Measurements from ENCODE around the gene KANK2.

Gene KANK2

GRCh38 chr19:11225815-11226214 is 28.5 kb upstream of the KANK2 start:
- no peak for DNase-seq (ENCODE audit: low read depth)

- no peak for DNase-seq (ENCODE audit: low read depth)
Measured at GRCh38 chr19:11225172-11225571, 27.8 kb upstream of the KANK2 start.

- DNase-seq (ENCODE audit: low read depth), result no peak
Measured at GRCh38 chr19:11224429-11224828, 27.1 kb upstream of the KANK2 start.

GRCh38 chr19:11223200-11223599 is 25.9 kb upstream of the KANK2 start:
- no peak for DNase-seq (ENCODE audit: low read depth)

- DNase-seq (ENCODE audit: low read depth), result no peak
Measured at GRCh38 chr19:11221082-11221598, 23.8 kb upstream of the KANK2 start.

GRCh38 chr19:11214387-11214786 is 17.0 kb upstream of the KANK2 start:
- no peak for DNase-seq (ENCODE audit: low read depth)

- no peak for DNase-seq (ENCODE audit: low read depth)
Measured at GRCh38 chr19:11210656-11210928, 13.2 kb upstream of the KANK2 start.

- no peak for DNase-seq (ENCODE audit: low read depth)
Measured at GRCh38 chr19:11209839-11210655, 12.7 kb upstream of the KANK2 start.

- no peak for DNase-seq (ENCODE audit: low read depth)
Measured at GRCh38 chr19:11208561-11209471, 11.5 kb upstream of the KANK2 start.

GRCh38 chr19:11205939-11206570 is 8.7 kb upstream of the KANK2 start:
- no peak for DNase-seq (ENCODE audit: low read depth)

- DNase-seq (ENCODE audit: low read depth), result no peak
Measured at GRCh38 chr19:11204943-11205349, 7.6 kb upstream of the KANK2 start.

- no peak for DNase-seq (ENCODE audit: low read depth)
Measured at GRCh38 chr19:11204076-11204602, 6.8 kb upstream of the KANK2 start.

- DNase-seq (ENCODE audit: low read depth), result peak; percentile 80
Measured at GRCh38 chr19:11203194-11204075, 6.1 kb upstream of the KANK2 start.

- DNase-seq (ENCODE audit: low read depth), result no peak
Measured at GRCh38 chr19:11202488-11203193, 5.3 kb upstream of the KANK2 start.

- DNase-seq (ENCODE audit: low read depth), result no peak
Measured at GRCh38 chr19:11201791-11202190, 4.4 kb upstream of the KANK2 start.

- no peak for DNase-seq (ENCODE audit: low read depth)
Measured at GRCh38 chr19:11200931-11201330, 3.6 kb upstream of the KANK2 start.

GRCh38 chr19:11200015-11200574 is 2.8 kb upstream of the KANK2 start:
- no peak for DNase-seq (ENCODE audit: low read depth)

- no peak for DNase-seq (ENCODE audit: low read depth)
Measured at GRCh38 chr19:11199517-11199916, 2.2 kb upstream of the KANK2 start.

- no peak for DNase-seq (ENCODE audit: low read depth)
Measured at GRCh38 chr19:11198769-11199424, 1.6 kb upstream of the KANK2 start.

GRCh38 chr19:11198175-11198534 is 810 bp upstream of the KANK2 start:
- no peak for DNase-seq (ENCODE audit: low read depth)
